NB4 (cell line): ENCODE results near the gene MAPK8IP3.

Experiments
- MAX ChIP-seq: IDR thresholded peaks from 2 replicates; pipeline ENCODE4 v1.6.1; 2011; ENCODE audit warnings: low read depth, low read length
- MYC ChIP-seq: IDR thresholded peaks from 2 replicates; pipeline ENCODE4 v1.6.1; 2011; ENCODE audit warnings: low read depth, low read length
- POLR2A ChIP-seq: IDR thresholded peaks from 2 replicates; pipeline ENCODE4 v1.6.1; 2011; ENCODE audit warnings: mild to moderate bottlenecking; ENCODE audit not compliant: insufficient read length; ENCODE audit errors: extremely low read depth
- TF ChIP-seq, protein P1 (sequence below): IDR thresholded peaks from one replicate; pipeline ENCODE4 v1.5.1; 2012; ENCODE audit warnings: low read depth, low read length

DNA sequence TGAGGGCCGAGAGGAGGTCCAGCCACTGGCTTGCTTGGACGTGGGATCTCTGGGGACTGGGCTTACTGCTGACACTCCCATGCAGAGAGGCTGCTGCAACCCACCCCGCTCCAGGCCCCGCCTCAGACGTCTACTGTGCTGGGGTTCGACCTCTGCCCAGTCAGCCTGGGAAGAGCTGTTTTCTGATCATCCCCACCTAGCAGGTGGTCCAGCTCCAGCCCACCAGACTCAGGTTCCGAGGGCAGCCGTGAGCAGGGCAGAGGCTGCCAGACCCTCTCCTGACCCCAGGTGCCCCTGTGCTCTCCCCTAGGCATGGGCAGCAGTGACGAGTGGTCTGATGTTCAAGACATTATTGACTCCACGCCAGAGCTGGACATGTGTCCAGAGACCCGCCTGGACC is 41.9 kb downstream of the MAPK8IP3 start:
- TF ChIP-seq, protein P1, sequence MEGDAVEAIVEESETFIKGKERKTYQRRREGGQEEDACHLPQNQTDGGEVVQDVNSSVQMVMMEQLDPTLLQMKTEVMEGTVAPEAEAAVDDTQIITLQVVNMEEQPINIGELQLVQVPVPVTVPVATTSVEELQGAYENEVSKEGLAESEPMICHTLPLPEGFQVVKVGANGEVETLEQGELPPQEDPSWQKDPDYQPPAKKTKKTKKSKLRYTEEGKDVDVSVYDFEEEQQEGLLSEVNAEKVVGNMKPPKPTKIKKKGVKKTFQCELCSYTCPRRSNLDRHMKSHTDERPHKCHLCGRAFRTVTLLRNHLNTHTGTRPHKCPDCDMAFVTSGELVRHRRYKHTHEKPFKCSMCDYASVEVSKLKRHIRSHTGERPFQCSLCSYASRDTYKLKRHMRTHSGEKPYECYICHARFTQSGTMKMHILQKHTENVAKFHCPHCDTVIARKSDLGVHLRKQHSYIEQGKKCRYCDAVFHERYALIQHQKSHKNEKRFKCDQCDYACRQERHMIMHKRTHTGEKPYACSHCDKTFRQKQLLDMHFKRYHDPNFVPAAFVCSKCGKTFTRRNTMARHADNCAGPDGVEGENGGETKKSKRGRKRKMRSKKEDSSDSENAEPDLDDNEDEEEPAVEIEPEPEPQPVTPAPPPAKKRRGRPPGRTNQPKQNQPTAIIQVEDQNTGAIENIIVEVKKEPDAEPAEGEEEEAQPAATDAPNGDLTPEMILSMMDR = no peak
- TF ChIP-seq POLR2A = no peak
- no peak for TF ChIP-seq MAX
- TF ChIP-seq MYC = no peak
